RWPE2 (cell line): Measurements from ENCODE around the gene TNFRSF13B.
A peak's percentile ranks its signal among the peaks of the same experiment; 100 is the strongest.
"Not testable (repeated sequence)": the region's sequence is repeated elsewhere in the genome, so short reads cannot be mapped to it uniquely, and the experiment has no call there.

ENCODE experiments used
- ATAC-seq: fragments of 200-7000 bp; cut with Tn5 transposase; 3 replicates; pipeline ENCODE4 v1.9.1; 2021; ENCODE audit warnings: low read depth
- DNase-seq: peaks from one replicate; pipeline ENCODE4 v3.0.0-alpha.2; 2020; ENCODE audit warnings: low spot score
- H3K27ac ChIP-seq: fragments of 450-650 bp; 2 replicates; pipeline ENCODE4 v1.5.1; 2017; ENCODE audit warnings: mild to moderate bottlenecking; ENCODE audit not compliant: poor library complexity, severe bottlenecking
- H3K27me3 ChIP-seq: fragments of 250-450 bp; sonication (Bioruptor Pico); 2 replicates; pipeline ENCODE4 v1.5.1; 2021; ENCODE audit warnings: mild to moderate bottlenecking, moderate library complexity; ENCODE audit not compliant: insufficient read depth, poor library complexity, severe bottlenecking
- H3K36me3 ChIP-seq: fragments of 250-450 bp; sonication (Bioruptor Pico); 2 replicates; pipeline ENCODE4 v1.5.1; 2020; ENCODE audit warnings: low read depth, mild to moderate bottlenecking, moderate library complexity
- H3K4me1 ChIP-seq: fragments of 250-450 bp; sonication (Bioruptor Pico); 2 replicates; pipeline ENCODE4 v1.5.1; 2021; ENCODE audit warnings: mild to moderate bottlenecking, moderate library complexity; ENCODE audit not compliant: insufficient read depth, poor library complexity, severe bottlenecking
- H3K4me3 ChIP-seq: fragments of 250-450 bp; sonication (Bioruptor Pico); 2 replicates; pipeline ENCODE4 v1.5.1; 2021; ENCODE audit warnings: mild to moderate bottlenecking, moderate library complexity; ENCODE audit not compliant: severe bottlenecking
- H3K9me3 ChIP-seq: fragments of 250-450 bp; sonication (Bioruptor Pico); 2 replicates; pipeline ENCODE4 v1.5.1; 2021; ENCODE audit warnings: mild to moderate bottlenecking, moderate library complexity; ENCODE audit not compliant: severe bottlenecking
- TF ChIP-seq, protein P1 (sequence below): fragments of 450-650 bp; IDR thresholded peaks from one replicate; pipeline ENCODE4 v1.5.1; 2017; ENCODE audit warnings: mild to moderate bottlenecking, moderate library complexity; ENCODE audit not compliant: poor library complexity, severe bottlenecking

TNFRSF13B gene

DNA sequence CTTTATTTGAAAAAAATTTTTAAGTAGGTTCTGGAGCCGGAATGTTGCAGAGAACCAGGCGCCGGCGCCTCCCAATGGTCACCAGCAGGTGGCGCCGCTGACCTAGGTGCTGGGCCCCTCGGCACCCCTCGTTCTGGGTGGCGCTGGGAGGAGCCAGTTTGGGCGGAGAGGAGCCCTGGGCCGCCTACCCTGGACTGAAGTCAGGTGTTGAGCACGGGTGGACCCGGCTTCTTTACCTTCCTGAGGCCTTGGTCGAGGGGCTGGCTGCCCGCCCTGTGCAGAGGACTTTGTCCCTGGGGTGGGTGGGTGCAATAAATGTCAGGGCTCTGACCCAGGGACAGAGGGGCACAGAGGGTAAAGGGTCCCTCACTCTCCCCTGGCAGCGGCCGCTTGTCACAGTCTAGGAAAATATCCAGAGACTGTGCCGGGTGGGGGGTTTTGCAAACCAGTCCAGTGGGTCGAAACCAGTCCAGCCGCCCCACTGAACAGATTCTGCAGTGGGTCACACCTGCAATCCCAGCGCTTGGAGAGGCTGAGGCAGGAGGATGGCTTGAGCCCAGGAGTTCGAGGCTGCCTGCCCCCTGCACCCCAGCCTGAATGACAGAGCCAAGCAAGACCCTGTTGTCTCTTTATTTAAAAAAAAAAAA is 30.1 kb upstream of the TNFRSF13B start:
- Histone ChIP-seq H3K27me3 (no peaks in the 10 kb centered on the region), H3K27ac (no peak overlapping the region), H3K4me1 (no peaks in the 10 kb centered on the region), H3K9me3 (no peaks in the 10 kb centered on the region), H3K36me3 (no peaks in the 10 kb centered on the region), H3K4me3 (no peak overlapping the region)
- DNase-seq (no peak), ATAC-seq (peak; percentile 92)
- TF ChIP-seq, protein P1, sequence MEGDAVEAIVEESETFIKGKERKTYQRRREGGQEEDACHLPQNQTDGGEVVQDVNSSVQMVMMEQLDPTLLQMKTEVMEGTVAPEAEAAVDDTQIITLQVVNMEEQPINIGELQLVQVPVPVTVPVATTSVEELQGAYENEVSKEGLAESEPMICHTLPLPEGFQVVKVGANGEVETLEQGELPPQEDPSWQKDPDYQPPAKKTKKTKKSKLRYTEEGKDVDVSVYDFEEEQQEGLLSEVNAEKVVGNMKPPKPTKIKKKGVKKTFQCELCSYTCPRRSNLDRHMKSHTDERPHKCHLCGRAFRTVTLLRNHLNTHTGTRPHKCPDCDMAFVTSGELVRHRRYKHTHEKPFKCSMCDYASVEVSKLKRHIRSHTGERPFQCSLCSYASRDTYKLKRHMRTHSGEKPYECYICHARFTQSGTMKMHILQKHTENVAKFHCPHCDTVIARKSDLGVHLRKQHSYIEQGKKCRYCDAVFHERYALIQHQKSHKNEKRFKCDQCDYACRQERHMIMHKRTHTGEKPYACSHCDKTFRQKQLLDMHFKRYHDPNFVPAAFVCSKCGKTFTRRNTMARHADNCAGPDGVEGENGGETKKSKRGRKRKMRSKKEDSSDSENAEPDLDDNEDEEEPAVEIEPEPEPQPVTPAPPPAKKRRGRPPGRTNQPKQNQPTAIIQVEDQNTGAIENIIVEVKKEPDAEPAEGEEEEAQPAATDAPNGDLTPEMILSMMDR = peak; percentile 98

DNA sequence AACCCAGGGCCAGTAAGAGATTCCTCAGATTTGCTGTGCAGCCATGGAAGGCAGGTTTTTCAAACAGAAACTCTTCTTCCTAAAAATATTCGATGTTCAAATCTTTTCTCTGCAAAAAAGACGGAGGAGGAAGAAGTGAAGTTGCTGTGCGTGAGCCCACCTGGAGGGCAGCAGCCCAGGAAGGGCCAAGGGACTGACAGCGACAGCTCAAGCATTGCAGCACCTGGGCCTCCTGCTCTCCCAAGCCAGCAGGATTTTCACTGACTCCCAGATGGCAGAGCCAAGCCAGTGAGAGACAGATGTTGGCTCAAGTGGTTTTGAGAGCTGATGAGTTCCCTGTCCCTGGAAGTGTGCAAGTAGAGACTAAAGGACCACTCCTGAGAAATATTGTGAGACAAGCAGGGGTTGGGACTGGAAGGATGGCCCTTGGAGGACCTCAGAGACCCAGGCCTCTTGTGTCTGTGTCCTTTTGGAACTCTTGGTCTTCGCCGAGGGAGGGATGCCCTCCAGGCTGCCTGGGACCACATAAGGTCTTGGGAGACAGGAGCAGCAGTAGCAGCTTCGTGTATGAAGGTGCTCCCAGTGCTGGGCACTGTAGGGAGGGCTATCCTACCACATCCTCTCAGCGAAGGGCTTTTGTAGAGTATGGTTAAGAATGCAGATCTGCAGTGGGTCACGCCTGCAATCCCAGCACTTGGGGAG is 29.3 kb upstream of the TNFRSF13B start:
- no peak for ATAC-seq
- TF ChIP-seq, protein P1 = no peak

DNA sequence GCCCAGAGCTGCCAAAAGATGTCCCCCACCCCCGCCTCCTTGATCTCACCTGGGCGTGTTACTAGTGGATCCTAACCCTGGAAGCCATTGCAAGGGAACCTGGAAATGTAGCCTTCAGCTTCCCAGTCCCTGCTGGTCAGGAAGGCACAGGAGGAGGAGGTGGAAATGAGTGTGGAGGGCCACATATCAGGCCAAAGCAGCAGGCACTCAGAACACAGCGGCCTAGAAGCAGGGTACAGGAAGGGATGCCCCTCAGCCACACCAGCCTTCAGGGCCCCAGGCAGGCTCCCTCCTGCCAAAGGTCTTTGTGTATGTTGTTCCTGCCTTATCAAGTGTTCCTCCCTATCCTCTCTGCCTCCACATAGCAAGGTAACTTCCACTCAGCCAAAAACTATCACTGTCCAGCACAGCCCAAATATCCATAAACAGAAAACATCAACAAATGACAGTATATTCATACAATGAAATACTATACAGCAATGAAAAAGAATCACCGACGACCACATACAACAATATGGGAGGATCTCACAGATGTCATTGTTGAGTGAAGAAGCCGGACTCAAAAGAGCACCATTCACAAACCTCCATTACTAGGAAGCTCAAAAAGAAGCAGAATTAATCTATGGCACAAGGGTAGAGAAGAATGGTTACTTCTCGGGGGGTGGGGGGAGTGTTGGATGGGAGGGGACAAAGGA is 28.2 kb upstream of the TNFRSF13B start:
- Histone ChIP-seq H3K4me3 (no peak overlapping the region), H3K9me3 (no peaks in the 10 kb centered on the region), H3K27me3 (no peaks in the 10 kb centered on the region), H3K4me1 (no peaks in the 10 kb centered on the region), H3K27ac (no peak overlapping the region), H3K36me3 (no peaks in the 10 kb centered on the region)
- ATAC-seq (no peak), DNase-seq (no peak)
- TF ChIP-seq, protein P1 = no peak

More for the DNA sequence above, 29.3 kb upstream of the TNFRSF13B start:
- no peak for DNase-seq
- Histone ChIP-seq H3K36me3 (no peaks in the 10 kb centered on the region), H3K9me3 (no peaks in the 10 kb centered on the region), H3K27ac (no peak overlapping the region), H3K4me3 (no peak overlapping the region), H3K27me3 (no peaks in the 10 kb centered on the region), H3K4me1 (no peaks in the 10 kb centered on the region)

DNA sequence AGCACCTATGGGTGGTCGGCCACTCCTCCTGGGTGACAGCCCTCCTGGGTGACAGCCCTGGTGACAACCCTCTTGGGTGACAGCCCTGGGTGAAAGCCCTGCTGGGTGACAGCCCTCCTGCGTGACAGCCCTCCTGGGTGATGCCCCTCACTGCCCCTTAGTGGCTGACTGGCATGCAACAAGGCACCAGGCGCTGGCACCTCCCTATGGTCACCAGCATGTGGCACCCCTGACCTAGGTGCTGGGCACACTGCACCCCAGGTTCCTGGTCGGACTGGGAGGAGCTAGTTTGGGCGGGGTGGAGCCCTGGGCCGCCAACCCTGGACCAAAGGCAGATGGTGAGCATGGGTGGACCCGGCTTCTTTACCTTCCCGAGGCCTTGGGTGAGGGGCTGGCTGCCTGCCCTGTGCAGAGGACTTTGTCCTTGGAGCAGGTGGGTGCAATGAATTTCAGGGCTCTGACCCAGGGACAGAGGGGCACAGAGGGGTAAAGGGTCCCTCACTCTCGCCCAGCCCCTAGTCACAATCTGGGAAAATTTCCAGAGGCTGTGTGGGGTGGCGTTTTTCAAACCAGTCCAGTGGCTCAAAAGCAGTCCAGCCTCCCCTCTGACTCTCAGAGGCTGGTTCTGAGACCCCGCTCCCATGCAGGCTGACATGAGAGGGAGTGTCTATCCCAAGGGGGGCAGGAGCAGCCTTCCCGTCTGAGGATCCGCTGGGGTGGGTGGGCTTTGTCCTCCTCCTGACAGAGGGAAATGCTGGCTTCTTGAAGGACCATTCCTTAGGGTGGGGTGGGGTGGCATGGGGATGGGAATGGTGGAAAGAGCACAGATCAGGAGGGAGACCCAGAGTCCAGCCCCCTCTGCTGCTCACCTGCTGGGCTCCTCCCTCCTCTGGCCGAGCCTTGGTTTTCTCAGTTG is 25.9 kb upstream of the TNFRSF13B start:
- Histone ChIP-seq H3K27ac (no peak overlapping the region), H3K4me3 (no peak overlapping the region), H3K36me3 (no peaks in the 10 kb centered on the region), H3K4me1 (no peaks in the 10 kb centered on the region), H3K27me3 (no peaks in the 10 kb centered on the region), H3K9me3 (no peaks in the 10 kb centered on the region)
- DNase-seq = no peak
- ATAC-seq = peak; percentile 19; the same call in 1 of the 3 replicates
- TF ChIP-seq, protein P1 = peak; percentile 19

DNA sequence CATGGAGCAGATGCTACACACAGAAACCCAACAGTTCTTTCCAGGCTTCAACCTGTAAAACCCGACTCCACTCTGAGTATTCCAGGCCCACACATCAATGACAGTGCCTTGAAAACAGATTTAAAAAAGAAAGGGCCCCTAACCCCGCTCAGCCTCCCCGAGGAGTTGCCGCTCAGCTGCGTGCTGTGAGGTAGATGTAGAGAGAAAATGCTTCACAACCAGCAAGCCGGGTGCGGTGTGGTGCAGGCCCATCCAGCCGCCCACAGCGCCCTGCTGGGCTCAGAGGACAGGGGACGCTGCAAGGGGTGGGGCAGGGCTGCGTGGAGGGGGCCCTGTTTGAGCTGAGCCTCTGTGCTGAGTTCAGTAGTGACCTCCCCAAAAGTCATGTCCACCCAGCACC is 24.8 kb upstream of the TNFRSF13B start:
- not testable (repeated sequence) for H3K9me3 ChIP-seq, DNase-seq, H3K36me3 ChIP-seq, H3K4me3 ChIP-seq, H3K27me3 ChIP-seq, ATAC-seq, H3K27ac ChIP-seq, H3K4me1 ChIP-seq
